Measurements from ENCODE around the gene IGF2R. TPM values are rescaled to one million over a fixed set of nuclear protein-coding genes. Genes with fewer than 3 reads are reported as not detected.
"Not testable (repeated sequence)": the region's sequence is repeated elsewhere in the genome, so short reads cannot be mapped to it uniquely, and the experiment has no call there.

IGF2R gene
- 10 to 100 TPM; 50.1 to 56.2 TPM for total RNA-seq
- long read RNA-seq, partial matches to known transcripts, result 13 of 15 reads
- long read RNA-seq, other reads (novel, unspliced or antisense), result 2 of 15 reads

- ATAC-seq (peak; percentile 93 to 97), DNase-seq (peak; percentile 94)
- intact Hi-C loops (cut with DNase I), result loop anchor here (5.0 to 10.0 kb wide), 2 partner anchors 74 to 76 kb away; no protein-coding TSS in a partner anchor
Measured at GRCh38 chr6:159968295-159969203, at the start of gene IGF2R. Gene IGF2R, plus strand, starts transcription at chr6:159969082. Its CDS starts 165 bp downstream, at chr6:159969247.

- DNase-seq, result no peak
- intact Hi-C loops (cut with DNase I), result no loop called here
- ATAC-seq, result no peak
Measured at GRCh38 chr6:159919800-159920199, 49.1 kb upstream of the IGF2R start.

- intact Hi-C loops (cut with DNase I); DNase-seq; ATAC-seq: not testable (repeated sequence)
Measured at GRCh38 chr6:159924150-159924549, 44.7 kb upstream of the IGF2R start.

- ATAC-seq (no peak), DNase-seq (no peak)
- intact Hi-C loops (cut with DNase I), result no loop called here
Measured at GRCh38 chr6:159926542-159927203, 42.2 kb upstream of the IGF2R start.

- no peak for DNase-seq
- ATAC-seq, result no peak
- intact Hi-C loops (cut with DNase I), result loop anchor here in 1 of 2 donors (10.0 kb wide), 1 partner anchor 65 kb away; no protein-coding TSS in a partner anchor
Measured at GRCh38 chr6:159929819-159930218, 39.1 kb upstream of the IGF2R start.

GRCh38 chr6:159931112-159931511, 37.8 kb upstream of the IGF2R start:
- intact Hi-C loops (cut with DNase I), result loop anchor here in 1 of 2 donors (10.0 kb wide), 1 partner anchor 66 kb away; no protein-coding TSS in a partner anchor
- DNase-seq, result no peak
- ATAC-seq, result no peak

GRCh38 chr6:159931846-159932245, 37.0 kb upstream of the IGF2R start:
- no peak for ATAC-seq
- intact Hi-C loops (cut with DNase I), result loop anchor here in 1 of 2 donors (10.0 kb wide), 1 partner anchor 67 kb away; no protein-coding TSS in a partner anchor

GRCh38 chr6:159933077-159933476, 35.8 kb upstream of the IGF2R start:
- no peak for DNase-seq
- intact Hi-C loops (cut with DNase I), result loop anchor here in 1 of 2 donors (10.0 kb wide), 1 partner anchor 68 kb away; no protein-coding TSS in a partner anchor
- no peak for ATAC-seq

More at GRCh38 chr6:159931846-159932245, 37.0 kb upstream of the IGF2R start:
- DNase-seq, result no peak

GRCh38 chr6:159934181-159934580, 34.7 kb upstream of the IGF2R start:
- DNase-seq, result no peak
- intact Hi-C loops (cut with DNase I), result loop anchor here in 1 of 2 donors (10.0 kb wide), 1 partner anchor 69 kb away; no protein-coding TSS in a partner anchor
- ATAC-seq, result no peak

- intact Hi-C loops (cut with DNase I), result loop anchor here in 1 of 2 donors (10.0 kb wide), 1 partner anchor 70 kb away; no protein-coding TSS in a partner anchor
- DNase-seq (no peak), ATAC-seq (peak; percentile 23 to 88)
Measured at GRCh38 chr6:159935065-159935464, 33.8 kb upstream of the IGF2R start.

GRCh38 chr6:159935633-159936032, 33.2 kb upstream of the IGF2R start:
- intact Hi-C loops (cut with DNase I), result loop anchor here in 1 of 2 donors (10.0 kb wide), 1 partner anchor 71 kb away; no protein-coding TSS in a partner anchor
- ATAC-seq (peak in 1 of 2 donors; percentile 93), DNase-seq (no peak)

- intact Hi-C loops (cut with DNase I), result loop anchor here in 1 of 2 donors (10.0 kb wide), 1 partner anchor 75 kb away; no protein-coding TSS in a partner anchor
- DNase-seq, result peak; percentile 68
- peak; percentile 59 to 79 for ATAC-seq
Measured at GRCh38 chr6:159939591-159940016, 29.3 kb upstream of the IGF2R start.

GRCh38 chr6:159941286-159942113, 27.4 kb upstream of the IGF2R start:
- ATAC-seq (peak; percentile 38 to 41), DNase-seq (no peak)
- intact Hi-C loops (cut with DNase I), result no loop called here

GRCh38 chr6:159943101-159943632, 25.7 kb upstream of the IGF2R start:
- DNase-seq (peak; percentile 32), ATAC-seq (peak in 1 of 2 donors; percentile 63)
- intact Hi-C loops (cut with DNase I), result no loop called here

GRCh38 chr6:159943968-159944598, 24.8 kb upstream of the IGF2R start:
- ATAC-seq, result no peak
- intact Hi-C loops (cut with DNase I), result loop anchor here in 1 of 2 donors (2.0 kb wide), 1 partner anchor 81 kb away; no protein-coding TSS in a partner anchor

GRCh38 chr6:159945801-159946392, 23.0 kb upstream of the IGF2R start:
- ATAC-seq (no peak), DNase-seq (no peak)
- intact Hi-C loops (cut with DNase I), result loop anchor here in 1 of 2 donors (2.0 kb wide), 1 partner anchor 83 kb away; no protein-coding TSS in a partner anchor

More at GRCh38 chr6:159943968-159944598, 24.8 kb upstream of the IGF2R start:
- no peak for DNase-seq

- intact Hi-C loops (cut with DNase I), result no loop called here
- ATAC-seq, result no peak
- no peak for DNase-seq
Measured at GRCh38 chr6:159946912-159947311, 22.0 kb upstream of the IGF2R start.
